Inferior parietal cortex (tissue), 1 donor: ENCODE data around the gene TSC2.
A peak's percentile ranks its signal among the peaks of the same experiment; 100 is the strongest.
"Not testable (repeated sequence)": the region's sequence is repeated elsewhere in the genome, so short reads cannot be mapped to it uniquely, and the experiment has no call there.

Experiments
- DNase-seq: peaks from one replicate; pipeline ENCODE4 v3.0.0-alpha.2; 2016; ENCODE audit errors: extremely low spot score

TSC2 gene

DNA sequence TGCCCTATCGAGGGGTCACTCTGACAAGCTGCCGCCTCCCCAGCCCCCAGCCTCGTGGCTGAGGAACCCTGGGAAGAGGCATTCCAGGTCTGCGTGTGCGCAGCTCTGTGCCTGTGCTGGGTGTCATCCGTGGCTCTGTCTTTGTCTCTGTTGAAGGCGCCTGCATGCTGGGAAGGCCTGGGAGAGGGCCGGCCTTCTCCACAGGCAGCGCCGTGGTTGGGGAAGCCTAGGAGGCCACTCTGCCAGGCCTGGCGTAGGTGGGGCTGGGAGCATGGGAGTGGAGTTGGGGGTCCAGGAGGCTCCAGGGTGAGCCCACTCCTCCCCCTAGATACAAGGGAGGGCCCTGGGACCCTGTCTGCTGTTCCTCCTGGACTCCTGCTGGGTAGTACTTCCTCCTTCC, 17.7 kb upstream of the TSC2 start:
- no peak for DNase-seq

DNA sequence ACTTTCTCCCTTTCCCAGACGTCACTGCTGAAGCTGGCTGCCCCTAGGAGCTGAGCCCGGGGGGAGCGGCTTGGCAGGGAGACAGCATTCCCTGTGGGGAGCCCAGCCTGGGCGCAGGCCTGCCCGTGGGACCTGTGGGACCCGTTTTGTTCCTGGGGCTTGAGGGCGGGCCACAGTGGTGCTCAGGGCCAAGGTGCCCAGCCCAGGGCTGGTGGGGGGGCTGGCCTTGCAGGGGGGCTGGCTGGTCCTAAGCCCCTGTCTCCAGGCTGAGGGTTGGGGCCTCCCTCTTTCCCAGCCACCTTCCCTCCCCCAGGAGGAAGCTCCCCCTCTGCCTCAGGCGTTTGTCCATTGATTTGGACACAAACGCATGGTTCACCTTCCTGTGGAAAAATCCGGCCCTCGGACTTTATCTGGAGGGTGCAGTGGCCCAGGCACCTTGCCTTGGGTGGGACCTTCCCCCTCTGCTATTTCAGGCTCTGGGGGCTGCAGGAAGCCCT, 16.7 kb upstream of the TSC2 start:
- DNase-seq, result no peak

DNA sequence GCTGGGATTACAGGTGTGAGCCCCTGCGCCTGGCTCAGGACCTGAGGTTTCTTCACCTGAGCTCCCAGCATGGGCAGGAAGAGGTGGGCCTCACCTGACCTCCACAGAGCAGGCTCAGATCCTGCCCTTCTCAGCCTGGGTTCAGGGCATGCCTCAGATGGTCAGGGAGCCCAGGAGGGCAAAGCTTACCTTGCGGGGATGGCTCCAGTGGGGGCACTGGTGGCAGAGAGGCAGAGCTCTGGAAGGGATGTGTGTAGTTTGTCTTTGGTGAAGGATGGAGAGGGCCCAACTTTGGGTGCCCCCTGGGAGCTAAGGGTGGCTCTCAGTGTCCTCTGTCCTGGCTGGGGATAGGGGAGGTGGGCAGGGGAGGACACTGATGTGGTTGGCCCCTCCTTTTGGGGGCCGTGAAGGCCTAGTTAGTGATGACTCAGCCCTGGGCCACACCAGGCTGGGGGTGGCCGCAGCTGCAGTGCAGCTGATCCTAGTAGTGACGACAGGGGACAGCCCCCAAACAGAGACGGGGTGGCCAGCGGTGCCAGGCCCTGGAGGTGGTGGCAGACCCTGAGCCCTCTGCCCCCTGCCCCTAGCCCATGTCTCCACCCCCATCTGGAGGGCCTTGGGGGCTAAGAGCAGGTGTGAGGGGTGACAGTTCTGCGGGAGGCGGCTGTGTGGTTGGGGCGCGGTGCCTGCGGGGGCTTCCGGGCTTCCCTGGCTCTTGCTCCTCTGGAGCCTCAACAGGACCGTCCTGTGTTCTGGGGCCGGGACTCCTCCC, 15.3 kb upstream of the TSC2 start:
- no peak for DNase-seq

DNA sequence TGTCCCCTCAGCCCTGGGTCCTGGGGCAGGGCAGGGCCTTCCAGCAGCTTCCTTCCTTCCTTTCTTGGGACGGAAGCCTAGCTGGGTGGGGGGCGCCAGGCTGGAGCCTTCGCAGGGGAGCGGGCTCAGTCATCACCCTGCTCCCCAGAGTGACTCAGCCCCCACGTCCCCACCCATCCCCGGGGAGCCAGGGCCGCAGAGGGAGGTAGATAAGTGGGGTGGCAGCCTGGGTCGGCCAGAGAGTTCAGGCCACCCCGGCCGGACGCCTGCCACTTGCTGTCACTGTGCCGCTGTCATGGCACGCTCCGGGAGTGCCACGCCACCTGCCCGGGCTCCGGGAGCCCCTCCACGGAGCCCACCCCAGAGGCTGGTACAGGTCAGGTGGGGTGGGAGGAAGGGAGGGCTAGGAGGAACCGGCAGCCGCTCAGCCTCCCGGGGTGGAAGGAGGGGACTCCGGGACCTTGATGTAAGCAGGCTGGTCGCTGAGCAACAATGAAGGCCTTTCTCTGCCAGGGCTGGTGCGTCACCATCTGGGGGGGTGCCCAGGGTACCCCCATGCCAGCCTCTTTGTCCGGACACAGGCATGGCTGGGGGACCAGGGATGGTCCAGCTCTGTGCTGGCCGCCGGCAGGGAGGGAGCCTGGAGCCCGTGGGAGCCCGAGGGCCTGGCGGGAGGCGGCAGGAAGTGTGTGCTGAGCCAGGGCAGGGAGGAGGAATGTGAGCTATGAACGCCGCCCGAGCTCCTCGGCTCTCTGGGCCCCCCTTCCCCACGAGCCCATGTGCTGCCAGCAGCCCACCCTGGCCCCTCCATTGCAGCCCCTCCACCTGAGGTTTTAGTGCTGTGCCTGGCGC, 14.5 kb upstream of the TSC2 start:
- DNase-seq, result peak; percentile 82

DNA sequence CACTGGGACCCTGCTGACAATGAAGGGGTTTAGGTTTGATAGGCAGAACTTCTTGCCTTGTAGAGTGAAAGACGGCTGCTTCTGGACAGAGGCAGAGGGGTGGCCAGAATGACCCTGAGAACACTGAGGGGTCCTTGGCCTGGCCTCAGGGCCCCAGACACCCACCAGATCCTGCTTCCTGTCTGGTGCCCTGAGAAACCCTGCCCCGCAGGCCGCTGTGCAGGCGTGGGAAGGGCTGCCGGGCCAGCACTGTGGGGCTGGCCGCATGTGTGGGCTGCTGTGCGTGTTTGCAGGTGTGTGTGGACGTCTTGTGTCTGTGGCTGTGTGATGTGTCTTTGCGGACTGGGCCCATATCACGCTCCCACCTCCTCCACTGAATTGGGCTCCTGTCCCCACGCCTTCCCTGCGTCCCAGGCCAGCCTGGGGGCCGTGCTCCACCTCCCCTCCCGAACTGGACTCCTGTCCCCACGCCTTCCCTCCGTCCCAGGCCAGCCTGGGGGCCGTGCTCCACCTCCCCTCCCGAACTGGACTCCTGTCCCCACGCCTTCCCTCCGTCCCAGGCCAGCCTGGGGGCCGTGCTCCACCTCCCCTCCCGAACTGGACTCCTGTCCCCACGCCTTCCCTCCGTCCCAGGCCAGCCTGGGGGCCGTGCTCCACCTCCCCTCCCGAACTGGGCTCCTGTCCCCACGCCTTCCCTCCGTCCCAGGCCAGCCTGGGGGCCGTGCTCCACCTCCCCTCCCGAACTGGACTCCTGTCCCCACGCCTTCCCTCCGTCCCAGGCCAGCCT, 13.7 kb upstream of the TSC2 start:
- DNase-seq, result not testable (repeated sequence)

- no peak for DNase-seq
Measured at GRCh38 chr16:2034696-2035430, 12.9 kb upstream of the TSC2 start.

GRCh38 chr16:2035431-2036199, 12.2 kb upstream of the TSC2 start:
- DNase-seq, result no peak

- DNase-seq, result no peak
Measured at GRCh38 chr16:2036200-2036966, 11.4 kb upstream of the TSC2 start.

DNA sequence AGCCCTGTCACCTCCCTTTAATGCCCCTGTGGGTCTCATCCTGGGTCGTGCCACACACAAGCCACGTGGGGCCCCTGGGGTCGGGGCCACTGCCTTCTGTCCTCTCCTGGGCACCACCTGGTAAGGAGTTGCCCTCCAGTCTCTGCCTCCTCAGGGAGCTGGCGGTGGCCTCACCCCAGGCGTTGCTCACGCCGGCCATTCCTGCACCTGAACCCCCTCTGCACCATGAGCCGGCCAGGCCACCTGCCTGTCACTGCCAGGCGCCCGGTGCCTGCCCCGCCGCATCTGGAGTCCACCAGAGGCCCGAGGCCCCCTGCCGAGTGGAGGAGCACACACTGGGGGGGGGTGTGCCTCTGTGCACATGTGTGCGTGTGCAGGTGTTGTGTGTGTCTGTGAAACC, 10.7 kb upstream of the TSC2 start:
- no peak for DNase-seq

DNA sequence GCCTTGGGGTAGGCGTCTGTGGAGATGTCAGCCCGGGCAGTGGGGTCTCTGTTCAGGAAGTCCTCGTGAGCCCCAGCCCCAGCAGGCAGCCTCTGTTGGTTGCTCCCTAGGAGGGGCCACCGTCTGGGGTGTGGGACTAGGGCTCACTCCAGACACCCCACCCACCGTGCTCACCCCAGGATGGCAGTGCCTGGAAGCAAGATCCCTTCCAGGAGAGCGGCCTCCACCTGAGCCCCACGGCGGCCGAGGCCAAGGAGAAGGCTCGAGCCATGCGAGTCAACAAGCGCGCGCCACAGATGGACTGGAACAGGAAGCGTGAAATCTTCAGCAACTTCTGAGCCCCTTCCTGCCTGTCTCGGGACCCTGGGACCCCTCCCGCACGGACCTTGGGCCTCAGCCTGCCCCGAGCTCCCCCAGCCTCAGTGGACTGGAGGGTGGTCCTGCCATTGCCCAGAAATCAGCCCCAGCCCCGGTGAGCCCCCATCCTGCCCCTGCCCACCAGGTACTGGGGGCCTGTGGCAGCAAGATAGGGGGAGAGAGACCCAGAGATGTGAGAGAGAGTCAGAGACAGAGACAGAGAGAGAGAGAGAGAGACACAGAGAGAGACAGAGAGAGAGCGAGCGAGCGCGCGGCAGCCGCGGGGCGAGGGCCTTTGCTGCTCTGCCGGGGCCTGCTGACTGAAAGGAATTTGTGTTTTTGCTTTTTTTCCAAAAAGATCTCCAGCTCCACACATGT, 10.0 kb upstream of the TSC2 start:
- DNase-seq, result no peak

DNA sequence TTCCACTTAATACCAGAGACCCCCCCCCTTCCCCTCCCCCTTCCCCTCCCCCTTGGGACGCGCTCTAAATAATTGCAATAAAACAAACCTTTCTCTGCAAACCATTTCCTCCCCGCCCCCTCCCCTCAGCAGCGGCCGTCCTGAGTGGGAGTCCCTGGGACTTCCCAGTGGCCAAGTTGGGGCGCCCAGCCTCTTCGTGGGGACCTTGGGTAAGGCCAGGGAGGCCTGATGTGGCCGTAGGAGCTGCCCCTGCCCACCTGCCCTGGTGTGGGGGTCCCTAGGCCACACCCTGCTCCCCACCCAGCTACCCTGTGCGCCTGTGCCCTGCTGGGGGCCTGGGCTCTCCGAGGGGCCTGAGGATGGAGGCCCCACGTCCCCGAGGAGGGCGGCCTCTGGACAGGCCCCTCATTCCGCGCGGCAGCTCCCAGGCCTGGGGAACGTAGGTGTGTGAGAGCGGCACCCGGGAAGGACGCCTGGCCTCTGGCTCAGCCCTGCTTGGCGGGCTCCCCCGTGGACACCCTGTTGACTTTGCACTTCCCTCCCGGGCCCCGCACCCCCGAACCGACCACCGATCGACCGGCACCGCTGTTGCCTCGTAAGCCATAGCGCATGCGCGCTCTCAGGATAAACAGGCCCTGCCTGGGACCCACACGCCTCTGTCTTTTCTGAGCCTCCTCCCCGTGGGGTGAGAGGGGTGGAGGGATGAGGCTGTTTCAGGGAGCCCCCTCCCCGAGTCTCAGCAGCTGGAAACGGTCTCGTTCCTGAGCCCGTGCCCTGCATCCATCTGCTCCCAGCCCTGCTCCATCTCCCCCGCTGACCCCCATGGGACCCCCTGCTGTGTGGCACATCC, 9.2 kb upstream of the TSC2 start:
- no peak for DNase-seq

DNA sequence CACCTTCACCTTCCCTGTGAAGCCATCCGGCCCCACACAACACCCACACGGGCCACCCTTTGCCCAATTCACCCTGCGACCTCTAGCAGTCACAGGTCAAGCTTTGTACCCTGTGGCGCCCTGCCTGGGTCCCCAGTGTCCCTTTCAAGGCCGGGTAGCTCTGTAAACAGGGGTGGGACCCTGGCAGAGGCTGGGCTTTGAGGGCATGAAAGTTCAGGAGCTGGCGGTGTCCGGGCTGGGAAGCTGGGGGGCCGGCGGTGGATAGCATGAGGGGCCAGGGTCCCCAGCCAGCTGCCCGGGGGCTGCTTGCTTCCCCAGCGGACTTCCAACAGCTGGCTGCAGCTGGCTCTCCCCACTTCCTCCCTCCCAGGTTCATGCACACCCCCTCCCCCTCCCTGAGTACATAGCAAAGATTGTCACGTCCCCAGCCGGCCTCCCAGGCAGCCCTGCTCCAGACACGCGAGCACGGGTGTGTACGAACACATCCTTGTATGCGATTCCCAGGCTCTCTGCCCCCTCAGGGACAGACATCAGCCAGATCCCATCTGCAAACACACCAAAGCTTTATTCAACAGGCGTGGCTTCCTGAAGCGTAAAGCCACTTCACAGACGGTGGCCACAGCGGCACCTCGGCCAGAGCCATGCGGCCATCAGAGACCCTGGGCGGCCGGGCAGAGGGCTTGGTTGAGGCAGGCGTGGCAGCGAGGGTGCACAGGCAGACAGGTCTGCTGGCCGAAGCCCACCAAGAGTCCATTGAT, 8.3 kb upstream of the TSC2 start:
- no peak for DNase-seq

GRCh38 chr16:2040041-2040786, 7.6 kb upstream of the TSC2 start:
- no peak for DNase-seq

DNA sequence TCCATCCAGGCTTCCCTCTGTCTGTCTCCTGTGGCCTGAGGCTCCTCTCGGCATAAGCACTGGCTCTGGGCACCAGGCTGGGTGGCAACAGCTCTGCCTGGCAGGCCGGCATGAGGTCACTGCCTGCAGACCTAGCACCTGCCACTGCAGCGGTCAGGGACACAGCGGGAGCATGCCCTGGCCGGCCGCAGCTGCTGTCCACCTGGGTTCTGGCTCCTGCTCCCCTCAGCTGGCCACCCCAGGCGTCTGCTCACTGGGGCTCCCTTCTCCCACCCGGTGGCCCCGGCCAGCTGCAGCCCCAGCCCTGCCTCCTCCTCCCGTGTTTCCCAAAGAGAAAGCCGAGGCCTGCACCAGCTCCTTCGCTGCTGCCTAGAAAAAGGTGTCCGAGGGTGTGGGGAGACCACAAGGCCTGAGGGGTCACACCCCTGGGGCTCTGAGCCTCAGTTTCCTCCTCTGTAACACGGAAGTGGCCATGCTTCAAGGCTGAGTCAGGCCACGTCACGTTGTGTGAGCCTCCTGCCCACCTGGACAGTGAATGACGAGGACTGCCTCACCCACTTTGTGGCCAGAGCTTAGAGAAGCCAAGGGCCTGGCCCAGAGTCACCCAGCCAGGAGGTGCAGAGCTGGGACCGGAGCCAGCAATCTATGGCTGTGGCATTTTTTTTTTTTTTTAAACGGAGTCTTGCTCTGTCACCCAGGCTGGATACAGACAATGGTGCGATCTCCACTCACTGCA, 6.8 kb upstream of the TSC2 start:
- no peak for DNase-seq

DNA sequence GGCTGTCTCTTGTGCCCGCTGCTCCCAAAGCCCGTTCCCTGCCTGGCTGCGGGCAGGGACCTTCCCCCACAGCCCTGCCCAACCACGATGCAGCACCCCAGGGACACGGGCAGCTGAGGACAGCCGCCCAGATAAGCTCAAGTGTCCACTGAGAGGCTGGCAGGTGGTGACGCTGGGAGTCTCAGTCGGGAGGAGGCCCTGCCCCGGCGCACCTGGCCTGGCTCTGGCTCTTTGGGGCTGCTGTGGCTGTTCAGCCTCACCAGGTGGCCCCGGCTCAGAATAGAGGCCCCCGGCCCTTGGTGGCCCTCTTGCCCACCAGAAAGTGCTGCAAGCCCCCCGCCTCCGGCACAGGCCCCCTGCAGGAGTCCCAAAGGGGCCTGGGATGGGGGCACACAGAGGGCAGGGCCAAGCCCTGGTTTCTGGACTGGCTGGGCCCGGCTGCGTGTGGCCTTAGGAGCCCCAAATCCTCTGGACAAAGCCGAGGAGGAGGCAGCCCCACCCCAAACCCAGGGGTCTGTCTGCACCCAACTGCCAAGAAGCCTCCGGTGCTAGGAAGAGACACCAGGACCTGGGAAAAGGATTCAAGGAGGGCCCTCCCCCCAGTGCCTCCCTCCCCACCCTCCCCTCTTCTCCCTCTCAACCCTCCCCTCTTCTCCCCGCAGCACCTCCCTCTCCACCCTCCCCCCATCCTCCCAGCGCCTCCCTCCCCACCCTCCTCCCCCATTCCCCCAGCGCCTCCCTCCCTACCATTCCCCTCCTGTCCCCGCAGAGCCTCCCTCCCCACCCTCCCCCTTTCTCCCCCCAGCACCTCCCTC, 5.4 kb upstream of the TSC2 start:
- no peak for DNase-seq
